RWPE1 (cell line): ENCODE results near the gene FCSK.
"Not testable (repeated sequence)": the region's sequence is repeated elsewhere in the genome, so short reads cannot be mapped to it uniquely, and the experiment has no call there.

Experiments
- CTCF ChIA-PET: fragments of 350-600 bp; sonication (Branson Sonifier 250); formaldehyde crosslinking; extraction: SDS; loops from one replicate; lab custom pipeline; 2021; lab: Yijun Ruan, JAX
- POLR2A ChIA-PET: fragments of 400-600 bp; formaldehyde crosslinking; extraction: SDS; loops from one replicate; lab custom pipeline; 2020; ENCODE audit warnings: antibody characterized with exemption; ENCODE audit not compliant: low non-redundant PET; lab: Yijun Ruan, JAX
- DNase-seq: peaks from one replicate; pipeline ENCODE4 v3.0.0; 2012; ENCODE audit warnings: low spot score
- H3K27ac ChIP-seq: fragments of 450-650 bp; 2 replicates; pipeline ENCODE4 v1.5.1; 2017
- CTCF ChIP-seq: fragments of 450-650 bp; conservative IDR thresholded peaks from 2 replicates; pipeline ENCODE4 v1.5.1; 2017; ENCODE audit warnings: low read depth, mild to moderate bottlenecking

Gene FCSK

GRCh38 chr16:70520612-70521297 is 66.4 kb downstream of the FCSK start:
- CTCF ChIA-PET = interaction anchor here (0.7 kb wide), 1 partner anchor 1038 kb away, joined by 4 read pairs; no protein-coding TSS in a partner anchor
- POLR2A ChIA-PET = interaction anchor here (0.6 kb wide), 1 partner anchor 134 kb away, joined by 5 read pairs; no protein-coding TSS in a partner anchor
- peak overlapping the region; percentile 55 for H3K27ac ChIP-seq
- peak; percentile 27 for DNase-seq
- TF ChIP-seq CTCF = no peak

- H3K27ac ChIP-seq = peak overlapping the region; percentile 83
- no peak for DNase-seq
- TF ChIP-seq CTCF = no peak
- ChIA-PET CTCF (interaction anchor here (0.6 to 1.2 kb wide), 2 partner anchors 14 to 39 kb away, joined by 5 to 6 read pairs; no protein-coding TSS in a partner anchor), POLR2A (interaction anchor here (0.6 to 0.7 kb wide), 2 partner anchors 219 to 224 kb away, joined by 3 to 7 read pairs; no protein-coding TSS in a partner anchor)
These were observed 68.1 kb downstream of the FCSK start for GRCh38 chr16:70522216-70523075.

GRCh38 chr16:70523076-70523742 is 68.8 kb downstream of the FCSK start, which contains the start of gene COG4:
COG4 (minus strand) TSS chr16:70523554; CDS start chr16:70523543, 11 bp downstream.
- ChIA-PET POLR2A (interaction anchor here (0.6 kb wide), 2 partner anchors 129 to 223 kb away, joined by 3 read pairs; no protein-coding TSS in a partner anchor), CTCF (interaction anchor here (0.6 to 1.2 kb wide), 2 partner anchors 14 to 40 kb away, joined by 5 to 6 read pairs; no protein-coding TSS in a partner anchor)
- DNase-seq = peak; percentile 89
- H3K27ac ChIP-seq = peak within 1 kb of the TSS; percentile 83
- TF ChIP-seq CTCF = no peak

GRCh38 chr16:70523743-70524398 is 69.5 kb downstream of the FCSK start, which contains the start of gene SF3B3:
SF3B3 (plus strand) TSS chr16:70523816; CDS start chr16:70526657, 2,841 bp downstream.
- no peak for TF ChIP-seq CTCF
- ChIA-PET POLR2A (interaction anchor here (0.6 kb wide), 1 partner anchor 129 kb away, joined by 3 read pairs; no protein-coding TSS in a partner anchor), CTCF (interaction anchor here (1.2 kb wide), 1 partner anchor 15 kb away, joined by 5 read pairs; no protein-coding TSS in a partner anchor)
- H3K27ac ChIP-seq = peak within 1 kb of the TSS; percentile 83
- DNase-seq = peak; percentile 59

- POLR2A ChIA-PET = not testable (repeated sequence)
These were observed 70.0 kb downstream of the FCSK start for GRCh38 chr16:70524399-70524825.

GRCh38 chr16:70526403-70526802 is 72.0 kb downstream of the FCSK start:
- POLR2A ChIA-PET = no interaction called here
- CTCF ChIA-PET = interaction anchor here (1.7 kb wide), 1 partner anchor 127 kb away, joined by 9 read pairs; no protein-coding TSS in a partner anchor
- peak overlapping the region; percentile 44; the same call in 1 of the 2 replicates for H3K27ac ChIP-seq

More at GRCh38 chr16:70524399-70524825, 70.0 kb downstream of the FCSK start:
- H3K27ac ChIP-seq = peak overlapping the region; percentile 83
- DNase-seq, CTCF ChIA-PET: not testable (repeated sequence)

More at GRCh38 chr16:70526403-70526802, 72.0 kb downstream of the FCSK start:
- DNase-seq = no peak
- TF ChIP-seq CTCF = no peak
